ENCODE measurements around the gene GSTO1. TPM values are rescaled to one million over a fixed set of nuclear protein-coding genes. Genes with fewer than 3 reads are reported as not detected.

Gene GSTO1
- total and polyA plus RNA-seq, 2 of the 13 experiments (the other 11 are each of a cell fraction or from before 2014, with no cell fraction given) = 228 to 300 TPM

GRCh38 chr10:104231784-104232612 lies 22.7 kb upstream of the GSTO1 start, which contains the start of gene CFAP43 (continued):
- TF ChIP-seq ZBED4 (CRISPR knock-in tag; IDR thresholded peaks at IDR 0.05; ENCODE audit: borderline replicate concordance) = peak; percentile 70; the same call in 1 of the 2 replicates
- TF ChIP-seq ELF4 (CRISPR knock-in tag; IDR thresholded peaks at IDR 0.05; ENCODE audit: borderline replicate concordance) = no peak
- TF ChIP-seq ZNF235 (CRISPR knock-in tag; IDR thresholded peaks at IDR 0.05; ENCODE audit: borderline replicate concordance) = peak; percentile 76; the same call in 1 of the 2 replicates
- no peak for TF ChIP-seq ATAD3A (CRISPR knock-in tag; IDR thresholded peaks at IDR 0.05)
- peak; percentile 77; the same call in 1 of the 2 replicates for TF ChIP-seq TOPORS (CRISPR knock-in tag; IDR thresholded peaks at IDR 0.05)
- peak; percentile 23; the same call in 1 of the 2 replicates for TF ChIP-seq JDP2 (CRISPR knock-in tag; IDR thresholded peaks at IDR 0.05; ENCODE audit: borderline replicate concordance)
- TF ChIP-seq RFXAP (CRISPR knock-in tag; IDR thresholded peaks at IDR 0.05; ENCODE audit: borderline replicate concordance) = peak; percentile 67; the same call in 1 of the 2 replicates
- TF ChIP-seq SAFB2 (CRISPR knock-in tag; IDR thresholded peaks at IDR 0.05; ENCODE audit: borderline replicate concordance, low read depth) = peak; percentile 56; the same call in 1 of the 2 replicates
- TF ChIP-seq ZBTB7B (CRISPR knock-in tag; IDR thresholded peaks at IDR 0.05) = no peak; the same call in 1 of the 2 replicates
- no peak for TF ChIP-seq ZNF570 (CRISPR knock-in tag; IDR thresholded peaks at IDR 0.05; ENCODE audit: borderline replicate concordance)
- TF ChIP-seq FIP1L1 (IDR thresholded peaks at IDR 0.05; ENCODE audit: borderline replicate concordance, insufficient read depth, low read depth, low read length) = no peak
- no peak for TF ChIP-seq CENPBD1 (CRISPR knock-in tag; IDR thresholded peaks at IDR 0.05; ENCODE audit: borderline replicate concordance, low read depth)
- TF ChIP-seq RAD51 (IDR thresholded peaks at IDR 0.05; ENCODE audit: borderline replicate concordance) = no peak
- no peak for TF ChIP-seq HMG20A (CRISPR knock-in tag; IDR thresholded peaks at IDR 0.05; ENCODE audit: borderline replicate concordance)
- TF ChIP-seq, protein P1, sequence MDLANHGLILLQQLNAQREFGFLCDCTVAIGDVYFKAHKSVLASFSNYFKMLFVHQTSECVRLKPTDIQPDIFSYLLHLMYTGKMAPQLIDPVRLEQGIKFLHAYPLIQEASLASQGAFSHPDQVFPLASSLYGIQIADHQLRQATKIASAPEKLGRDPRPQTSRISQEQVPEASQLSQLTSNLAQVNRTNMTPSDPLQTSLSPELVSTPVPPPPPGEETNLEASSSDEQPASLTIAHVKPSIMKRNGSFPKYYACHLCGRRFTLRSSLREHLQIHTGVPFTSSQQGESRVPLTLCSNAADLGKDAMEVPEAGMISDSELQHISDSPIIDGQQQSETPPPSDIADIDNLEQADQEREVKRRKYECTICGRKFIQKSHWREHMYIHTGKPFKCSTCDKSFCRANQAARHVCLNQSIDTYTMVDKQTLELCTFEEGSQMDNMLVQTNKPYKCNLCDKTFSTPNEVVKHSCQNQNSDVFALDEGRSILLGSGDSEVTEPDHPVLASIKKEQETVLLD (CRISPR knock-in tag; IDR thresholded peaks at IDR 0.05; ENCODE audit: low read depth) = peak; percentile 68; the same call in 1 of the 2 replicates
- peak; percentile 66; the same call in 1 of the 2 replicates for TF ChIP-seq ZNF142 (CRISPR knock-in tag; IDR thresholded peaks at IDR 0.05)

Data from HepG2 (cell line).